SH-SY5Y (cell line): ENCODE data around the gene SPATA32.

Source experiments
- GATA2 ChIP-seq: IDR thresholded peaks from 2 replicates; pipeline ENCODE4 v1.6.1; 2011; ENCODE audit warnings: mild to moderate bottlenecking, low read depth, low read length
- GATA3 ChIP-seq: IDR thresholded peaks from 2 replicates; pipeline ENCODE4 v1.6.1; 2011; ENCODE audit warnings: low read depth, mild to moderate bottlenecking, low read length, moderate library complexity

DNA sequence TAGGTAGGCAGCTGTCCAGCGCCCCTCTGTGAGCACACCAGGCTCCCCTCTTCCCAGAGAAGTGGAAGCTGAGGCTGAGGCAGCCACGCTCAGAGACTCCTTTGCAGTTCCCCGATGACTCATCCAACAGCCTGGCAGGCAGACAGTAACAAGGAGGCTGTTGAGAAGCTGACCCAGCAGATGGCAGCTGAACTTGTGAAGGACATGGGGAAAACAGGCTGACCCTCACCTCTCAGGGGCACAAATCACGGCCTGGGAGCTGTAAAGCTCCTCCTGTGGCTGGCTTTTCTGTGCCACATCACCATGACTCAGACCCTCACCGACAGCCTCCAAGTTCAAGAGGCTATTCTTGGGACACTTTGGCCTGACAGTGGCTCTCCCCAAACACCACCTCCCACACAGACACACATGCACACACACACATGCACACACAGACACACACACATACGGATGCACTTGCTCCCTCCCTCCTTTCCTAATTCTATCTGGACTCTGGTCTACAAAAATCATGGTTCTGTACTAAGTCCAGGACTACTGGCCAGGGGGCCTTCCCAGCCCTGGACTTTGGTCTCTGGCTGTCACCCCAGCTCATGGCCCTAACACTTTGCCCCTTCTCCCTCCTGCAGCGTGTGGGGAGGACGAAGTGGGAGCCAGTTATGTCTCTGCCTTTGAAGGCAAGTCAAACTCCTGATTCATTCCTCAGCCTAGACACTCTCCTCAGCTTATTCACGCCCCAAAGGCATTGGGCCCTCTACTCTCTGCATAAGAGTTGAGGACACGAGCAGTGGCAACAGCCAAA is 31.7 kb upstream of the SPATA32 start:
- TF ChIP-seq GATA2 (no peak), GATA3 (no peak)
